Natural killer cell (primary cell): ENCODE data around the gene PPIP5K2. TPM values are rescaled to one million over a fixed set of nuclear protein-coding genes. Genes with fewer than 3 reads are reported as not detected.

Source experiments
- ATAC-seq, 3 donors: fragments of 150-1000 bp in 2 of 3; fragments of 200-7000 bp in 1 of 3; cut with Tn5 transposase; 1 replicate in 1 of 3; 2 replicates in 2 of 3; pipeline ENCODE4 v1.10.0; 2021; ENCODE audit warnings: mild to moderate bottlenecking in 2 of 3, moderate library complexity in 2 of 3
- DNase-seq, 2 donors: peaks; one replicate each; pipeline versions ENCODE4 v3.0.0 to v3.0.0-alpha.2; 2013 to 2021; ENCODE audit warnings: mixed read lengths in 1 of 2
- H3K27ac ChIP-seq: one replicate; pipeline ENCODE4 v1.5.1; 2013; ENCODE audit warnings: mild to moderate bottlenecking, low read length
- H3K27me3 ChIP-seq: one replicate; pipeline ENCODE4 v1.6.1; 2013; ENCODE audit warnings: low read length; ENCODE audit not compliant: control insufficient read depth, insufficient read depth
- H3K36me3 ChIP-seq: one replicate; pipeline ENCODE4 v1.6.1; 2013; ENCODE audit warnings: low read length; ENCODE audit not compliant: control insufficient read depth, insufficient read depth
- H3K4me1 ChIP-seq: one replicate; pipeline ENCODE4 v1.6.1; 2013; ENCODE audit warnings: low read length; ENCODE audit not compliant: control insufficient read depth, insufficient read depth
- H3K4me3 ChIP-seq: one replicate; pipeline ENCODE4 v1.5.1; 2013; ENCODE audit warnings: low read length
- H3K9me3 ChIP-seq: one replicate; pipeline ENCODE4 v1.6.1; 2013; ENCODE audit warnings: low read length; ENCODE audit not compliant: control insufficient read depth, insufficient read depth
- H3K27ac Mint-ChIP-seq, 2 donors: one replicate each; pipeline ENCODE4 v1.8.0; 2022; ENCODE audit warnings: mild to moderate bottlenecking in 2 of 2, mixed read lengths in 2 of 2, moderate library complexity in 1 of 2
- H3K27me3 Mint-ChIP-seq, 2 donors: one replicate each; pipeline ENCODE4 v1.8.0; 2022; ENCODE audit warnings: low read depth in 2 of 2, mixed read lengths in 2 of 2
- H3K36me3 Mint-ChIP-seq: one replicate; pipeline ENCODE4 v1.8.0; 2022; ENCODE audit warnings: mixed read lengths
- H3K4me1 Mint-ChIP-seq, 2 donors: one replicate each; pipeline ENCODE4 v1.8.0; 2022; ENCODE audit warnings: mixed read lengths in 2 of 2
- H3K4me3 Mint-ChIP-seq: one replicate; pipeline ENCODE4 v1.8.0; 2022; ENCODE audit warnings: mild to moderate bottlenecking, moderate library complexity, mixed read lengths
- H3K9me3 Mint-ChIP-seq, 2 donors: one replicate each; pipeline ENCODE4 v1.8.0; 2022; ENCODE audit warnings: mixed read lengths in 2 of 2
- WGBS: methylation state at CpG from one replicate; pipeline ENCODE4 v1.1.7; 2013; ENCODE audit warnings: missing lambda C conversion rate; ENCODE audit not compliant: insufficient coverage; 5-methylcytosine and 5-hydroxymethylcytosine counted together
- intact Hi-C: fragments of 100-400 bp; cut with micrococcal nuclease; formaldehyde crosslinking; loops from one replicate; pipeline ENCODE4 v1.14.2; 2022
- total RNA-seq, 4 donors: library from RNA; stranded (reverse); fragments of 120-200 nt in 1 of 4; gene quantifications; one replicate each; pipeline versions ENCODE4 v1.2.3 to v1.2.4, GENCODE V29; 2013 to 2022
- TF ChIP-seq, protein P1 (sequence below): fragments of 200-600 bp; IDR thresholded peaks from one replicate; pipeline ENCODE4 v1.8.0; 2022; ENCODE audit warnings: antibody characterized with exemption

PPIP5K2 gene
- total RNA-seq, 3 donors from 2014 or later (not counting 1 experiment from before 2014, with no cell fraction given), result 71.4 to 85.3 (median 72.8) TPM

DNA sequence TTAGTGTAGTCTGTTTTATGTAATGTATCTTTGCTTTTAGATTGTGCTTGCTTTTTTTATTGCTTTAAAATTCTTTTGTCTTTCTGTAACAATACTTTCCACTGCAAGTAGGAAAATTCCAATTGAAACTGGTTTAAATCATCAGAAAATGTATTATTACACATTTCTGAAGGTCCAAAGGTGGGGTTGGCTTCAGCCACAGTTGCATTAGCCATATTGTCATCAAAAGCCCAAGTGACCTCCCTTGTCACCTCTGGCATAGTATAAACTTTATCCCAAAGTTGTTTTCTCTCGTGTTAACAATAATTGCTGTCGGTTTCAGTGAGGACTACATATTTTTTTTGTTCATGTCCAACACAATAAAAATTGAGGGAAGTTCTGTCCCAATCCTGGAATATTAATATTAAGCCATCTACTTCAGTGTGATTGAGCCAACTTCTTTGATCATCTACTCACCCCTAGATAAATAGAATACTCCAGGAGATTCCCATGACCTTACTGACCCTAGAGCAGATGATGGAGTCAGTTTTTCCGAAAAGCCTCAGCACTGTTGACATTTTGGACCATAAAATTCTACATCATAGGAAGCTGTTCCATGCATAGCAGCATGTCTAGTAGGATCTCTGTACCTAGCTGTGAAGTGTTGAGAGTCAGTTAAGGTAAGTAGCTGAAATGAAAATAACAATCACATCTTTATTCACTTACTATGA is 86.0 kb downstream of the PPIP5K2 start:
- no peak overlapping the region for H3K27ac Mint-ChIP-seq
- no peak overlapping the region for H3K4me3 Mint-ChIP-seq
- Histone ChIP-seq H3K4me1 (no peaks in the 10 kb centered on the region), H3K27me3 (no peaks in the 10 kb centered on the region), H3K36me3 (peaks cover 14% of the 10 kb centered on the region), H3K4me3 (no peak overlapping the region), H3K9me3 (no peaks in the 10 kb centered on the region), H3K27ac (no peak overlapping the region)
- no peak for ATAC-seq
- WGBS, result 100% methylated on average over 3 of the region's 3 CpGs
- intact Hi-C loops, result no loop called here
- H3K9me3 Mint-ChIP-seq, result no peaks in the 10 kb centered on the region
- peaks cover 1 to 4% of the 10 kb centered on the region in 2 donors for H3K4me1 Mint-ChIP-seq
- TF ChIP-seq, protein P1, sequence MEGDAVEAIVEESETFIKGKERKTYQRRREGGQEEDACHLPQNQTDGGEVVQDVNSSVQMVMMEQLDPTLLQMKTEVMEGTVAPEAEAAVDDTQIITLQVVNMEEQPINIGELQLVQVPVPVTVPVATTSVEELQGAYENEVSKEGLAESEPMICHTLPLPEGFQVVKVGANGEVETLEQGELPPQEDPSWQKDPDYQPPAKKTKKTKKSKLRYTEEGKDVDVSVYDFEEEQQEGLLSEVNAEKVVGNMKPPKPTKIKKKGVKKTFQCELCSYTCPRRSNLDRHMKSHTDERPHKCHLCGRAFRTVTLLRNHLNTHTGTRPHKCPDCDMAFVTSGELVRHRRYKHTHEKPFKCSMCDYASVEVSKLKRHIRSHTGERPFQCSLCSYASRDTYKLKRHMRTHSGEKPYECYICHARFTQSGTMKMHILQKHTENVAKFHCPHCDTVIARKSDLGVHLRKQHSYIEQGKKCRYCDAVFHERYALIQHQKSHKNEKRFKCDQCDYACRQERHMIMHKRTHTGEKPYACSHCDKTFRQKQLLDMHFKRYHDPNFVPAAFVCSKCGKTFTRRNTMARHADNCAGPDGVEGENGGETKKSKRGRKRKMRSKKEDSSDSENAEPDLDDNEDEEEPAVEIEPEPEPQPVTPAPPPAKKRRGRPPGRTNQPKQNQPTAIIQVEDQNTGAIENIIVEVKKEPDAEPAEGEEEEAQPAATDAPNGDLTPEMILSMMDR, result no peak
- H3K27me3 Mint-ChIP-seq, result no peaks in the 10 kb centered on the region
- DNase-seq, result no peak
- H3K36me3 Mint-ChIP-seq, result peaks cover 13% of the 10 kb centered on the region

DNA sequence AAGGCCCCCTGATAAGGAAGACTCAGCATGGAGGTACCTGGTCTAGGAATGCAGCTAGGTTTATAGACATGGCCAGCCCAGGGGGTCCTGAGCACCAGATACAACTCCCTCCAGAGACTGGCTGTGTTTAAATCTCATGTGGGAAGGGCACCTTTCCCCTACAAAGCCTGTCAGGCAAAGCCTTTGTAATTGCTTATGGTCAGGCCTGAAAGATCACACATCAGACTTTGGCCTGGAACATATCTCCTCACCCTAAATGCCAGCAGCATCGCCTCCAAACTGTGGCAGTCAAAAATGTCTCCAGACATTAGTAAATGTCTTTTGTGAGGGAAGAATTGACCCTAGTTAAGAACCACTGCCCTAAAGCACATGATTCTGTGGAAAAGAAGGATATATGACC is 86.9 kb downstream of the PPIP5K2 start:
- H3K4me1 Mint-ChIP-seq, result peaks cover 10 to 11% of the 10 kb centered on the region in 2 donors
- no peak overlapping the region for H3K4me3 Mint-ChIP-seq
- no peak for ATAC-seq
- no peaks in the 10 kb centered on the region for H3K9me3 ChIP-seq
- no peaks in the 10 kb centered on the region for H3K27me3 ChIP-seq
- H3K27ac ChIP-seq, result no peak overlapping the region
- H3K36me3 Mint-ChIP-seq, result peaks cover 13% of the 10 kb centered on the region
- intact Hi-C loops, result no loop called here
- no peaks in the 10 kb centered on the region for H3K4me1 ChIP-seq
- TF ChIP-seq, protein P1, result no peak
- no peak overlapping the region for H3K27ac Mint-ChIP-seq
- H3K27me3 Mint-ChIP-seq, result no peaks in the 10 kb centered on the region
- peaks cover 9% of the 10 kb centered on the region for H3K36me3 ChIP-seq
- H3K4me3 ChIP-seq, result no peak overlapping the region
- H3K9me3 Mint-ChIP-seq, result no peaks in the 10 kb centered on the region
- DNase-seq, result no peak
- WGBS, result no CpG with 5 or more reads among the region's 1 CpG

DNA sequence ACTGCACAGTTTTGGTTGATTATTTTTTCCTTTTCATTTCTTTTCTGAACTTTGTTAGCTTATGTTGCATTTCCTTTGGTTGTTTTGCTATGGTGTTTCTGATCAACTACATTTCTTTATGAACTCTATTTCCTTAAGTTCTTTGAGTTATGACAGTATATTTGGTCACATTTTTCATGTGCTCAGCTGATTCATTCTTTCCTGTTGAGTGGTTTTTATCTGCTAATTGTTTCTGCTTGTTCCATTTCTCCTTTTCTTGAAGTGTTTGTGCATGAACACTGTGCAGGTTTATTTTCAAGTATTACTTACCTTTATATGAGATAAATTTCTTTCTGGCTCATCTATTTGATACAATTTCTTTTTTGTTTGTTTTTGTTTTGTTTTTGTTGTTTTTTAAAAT is 87.6 kb downstream of the PPIP5K2 start:
- no peaks in the 10 kb centered on the region for H3K9me3 Mint-ChIP-seq
- H3K9me3 ChIP-seq, result no peaks in the 10 kb centered on the region
- ATAC-seq, result no peak
- peaks cover 13% of the 10 kb centered on the region for H3K36me3 Mint-ChIP-seq
- H3K4me1 ChIP-seq, result no peaks in the 10 kb centered on the region
- no peak for DNase-seq
- H3K27me3 ChIP-seq, result no peaks in the 10 kb centered on the region
- H3K4me1 Mint-ChIP-seq, result peaks cover 14 to 16% of the 10 kb centered on the region in 2 donors
- H3K27ac ChIP-seq, result no peak overlapping the region
- no peak overlapping the region for H3K4me3 ChIP-seq
- no peak overlapping the region for H3K27ac Mint-ChIP-seq
- H3K36me3 ChIP-seq, result peaks cover 5% of the 10 kb centered on the region
- no peak overlapping the region for H3K4me3 Mint-ChIP-seq
- no peaks in the 10 kb centered on the region for H3K27me3 Mint-ChIP-seq
- intact Hi-C loops, result no loop called here
- TF ChIP-seq, protein P1, result no peak

DNA sequence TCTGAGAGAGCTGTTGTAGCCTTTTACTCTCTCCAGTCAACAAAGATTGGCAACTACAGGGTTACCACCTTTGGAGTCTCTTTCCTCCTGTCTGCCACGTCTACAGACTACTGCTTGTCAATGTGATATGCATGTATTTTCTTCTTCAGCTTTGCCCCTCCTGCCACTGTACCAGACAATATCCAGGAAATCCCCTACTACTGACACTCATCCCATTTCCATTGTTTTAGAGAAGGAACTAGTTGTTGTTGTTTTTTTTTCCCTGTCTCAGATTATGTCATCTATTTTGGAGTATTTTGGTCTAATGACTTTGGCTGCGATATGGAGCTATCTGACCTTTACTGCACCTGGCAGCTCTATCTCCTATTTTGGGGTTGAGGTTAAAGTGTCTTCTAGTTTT is 88.4 kb downstream of the PPIP5K2 start:
- TF ChIP-seq, protein P1, result no peak
- DNase-seq, result no peak

More for the DNA sequence above, 88.4 kb downstream of the PPIP5K2 start:
- Histone ChIP-seq H3K4me3 (no peak overlapping the region), H3K9me3 (no peaks in the 10 kb centered on the region), H3K36me3 (peaks cover 4% of the 10 kb centered on the region), H3K27ac (no peak overlapping the region), H3K4me1 (no peaks in the 10 kb centered on the region), H3K27me3 (no peaks in the 10 kb centered on the region)
- Mint-ChIP-seq H3K4me1 (peaks cover 14 to 16% of the 10 kb centered on the region in 2 donors), H3K36me3 (peaks cover 13% of the 10 kb centered on the region), H3K4me3 (no peak overlapping the region), H3K27ac (no peak overlapping the region), H3K9me3 (no peaks in the 10 kb centered on the region), H3K27me3 (no peaks in the 10 kb centered on the region)
- WGBS, result 70% methylated on average over 2 of the region's 2 CpGs
- intact Hi-C loops, result no loop called here
- ATAC-seq, result no peak
